Neuronal stem cell (in vitro differentiated cells): ENCODE results near the gene WBP4.
"Not testable (repeated sequence)": the region's sequence is repeated elsewhere in the genome, so short reads cannot be mapped to it uniquely, and the experiment has no call there.

ENCODE experiments used
- DNase-seq: peaks from one replicate; pipeline ENCODE4 v3.0.0-alpha.2; 2013; ENCODE audit warnings: low spot score
- H2AFZ ChIP-seq: one replicate; pipeline ENCODE4 v1.6.1; 2013; ENCODE audit warnings: mild to moderate bottlenecking, low read length, inconsistent platforms
- H2AK5ac ChIP-seq: 2 replicates; pipeline ENCODE4 v1.6.1; 2013; ENCODE audit warnings: low read depth, mild to moderate bottlenecking, inconsistent platforms, low read length, moderate library complexity, mixed read lengths
- H2BK120ac ChIP-seq: 2 replicates; pipeline ENCODE4 v1.6.1; 2013; ENCODE audit warnings: low read depth, mild to moderate bottlenecking, inconsistent platforms, low read length, moderate library complexity, mixed read lengths
- H2BK12ac ChIP-seq: one replicate; pipeline ENCODE4 v1.6.1; 2013; ENCODE audit warnings: low read length, inconsistent platforms
- H2BK15ac ChIP-seq: 2 replicates; pipeline ENCODE4 v1.6.1; 2013; ENCODE audit warnings: mild to moderate bottlenecking, low read length, inconsistent platforms, mixed read lengths
- H2BK5ac ChIP-seq: one replicate; pipeline ENCODE4 v1.6.1; 2013; ENCODE audit warnings: inconsistent platforms, mild to moderate bottlenecking, low read length, moderate library complexity
- H3K14ac ChIP-seq: one replicate; pipeline ENCODE4 v1.6.1; 2013; ENCODE audit warnings: low read length, inconsistent platforms
- H3K18ac ChIP-seq: 2 replicates; pipeline ENCODE4 v1.6.1; 2013; ENCODE audit warnings: low read length, inconsistent platforms
- H3K23ac ChIP-seq: 2 replicates; pipeline ENCODE4 v1.6.1; 2013; ENCODE audit warnings: low read depth, mild to moderate bottlenecking, mixed read lengths, low read length, inconsistent platforms; ENCODE audit not compliant: poor library complexity
- H3K27ac ChIP-seq: replicated peaks from 3 replicates; pipeline ENCODE4 v1.5.1; 2013; ENCODE audit warnings: low read length, inconsistent platforms
- H3K27me3 ChIP-seq, 3 experiments: 2 replicates each; pipeline ENCODE4 v1.6.1; 2013; ENCODE audit warnings: low read length in 3 of 3, mild to moderate bottlenecking in 2 of 3, inconsistent platforms in 1 of 3, low read depth in 1 of 3, mixed read lengths in 1 of 3, moderate library complexity in 1 of 3; ENCODE audit not compliant: control insufficient read depth in 3 of 3, insufficient read depth in 3 of 3
- H3K36me3 ChIP-seq, 2 donors: replicated peaks in 1 of 2; 2 replicates each; pipeline ENCODE4 v1.6.1; 2013; ENCODE audit warnings: low read length in 2 of 2; ENCODE audit not compliant: control insufficient read depth in 2 of 2, insufficient read depth in 2 of 2
- H3K4ac ChIP-seq: 2 replicates; pipeline ENCODE4 v1.6.1; 2013; ENCODE audit warnings: inconsistent platforms, mild to moderate bottlenecking, low read length, moderate library complexity
- H3K4me1 ChIP-seq, 2 donors: 1 replicate in 1 of 2; 2 replicates in 1 of 2; pipeline ENCODE4 v1.6.1; 2013; ENCODE audit warnings: low read length in 2 of 2, low read depth in 1 of 2; ENCODE audit not compliant: control insufficient read depth in 2 of 2, insufficient read depth in 1 of 2
- H3K4me2 ChIP-seq: one replicate; pipeline ENCODE4 v1.6.1; 2013; ENCODE audit warnings: mild to moderate bottlenecking, low read length, inconsistent platforms; ENCODE audit not compliant: insufficient read depth, poor library complexity, severe bottlenecking
- H3K4me3 ChIP-seq, 2 donors: 2 replicates each; pipeline ENCODE4 v1.5.1; 2013; ENCODE audit warnings: low read length in 2 of 2, mild to moderate bottlenecking in 2 of 2, inconsistent platforms in 1 of 2, moderate library complexity in 1 of 2
- H3K79me1 ChIP-seq: one replicate; pipeline ENCODE4 v1.6.1; 2013; ENCODE audit warnings: low read depth, mild to moderate bottlenecking, inconsistent platforms, low read length, moderate library complexity
- H3K9ac ChIP-seq: one replicate; pipeline ENCODE4 v1.6.1; 2013; ENCODE audit warnings: mild to moderate bottlenecking, low read depth, low read length, inconsistent platforms; ENCODE audit not compliant: poor library complexity
- H3K9me3 ChIP-seq, 2 donors: replicated peaks in 1 of 2; 2 replicates each; pipeline versions ENCODE3 to v1.6.1; 2013; ENCODE audit warnings: low read length in 2 of 2, mild to moderate bottlenecking in 2 of 2, inconsistent platforms in 1 of 2, low read depth in 1 of 2, mixed read lengths in 1 of 2, moderate library complexity in 1 of 2; ENCODE audit not compliant: control insufficient read depth in 2 of 2, insufficient read depth in 1 of 2
- H4K8ac ChIP-seq: one replicate; pipeline ENCODE4 v1.6.1; 2013; ENCODE audit warnings: low read depth, mild to moderate bottlenecking, inconsistent platforms, low read length, moderate library complexity
- H4K91ac ChIP-seq: one replicate; pipeline ENCODE4 v1.6.1; 2013; ENCODE audit warnings: low read length, low read depth, mild to moderate bottlenecking, inconsistent platforms; ENCODE audit not compliant: poor library complexity
- WGBS, 2 donors: extraction: QIAGEN DNeasy Blood & Tissue Kit; methylation state at CpG; one replicate each; pipeline ENCODE4 v1.1.7; 2013; ENCODE audit warnings: missing lambda C conversion rate in 2 of 2, mixed read lengths in 1 of 2; ENCODE audit not compliant: insufficient read length in 2 of 2, insufficient replicate concordance in 1 of 2; ENCODE audit errors: extremely low coverage in 2 of 2; 5-methylcytosine and 5-hydroxymethylcytosine counted together

WBP4 gene

DNA sequence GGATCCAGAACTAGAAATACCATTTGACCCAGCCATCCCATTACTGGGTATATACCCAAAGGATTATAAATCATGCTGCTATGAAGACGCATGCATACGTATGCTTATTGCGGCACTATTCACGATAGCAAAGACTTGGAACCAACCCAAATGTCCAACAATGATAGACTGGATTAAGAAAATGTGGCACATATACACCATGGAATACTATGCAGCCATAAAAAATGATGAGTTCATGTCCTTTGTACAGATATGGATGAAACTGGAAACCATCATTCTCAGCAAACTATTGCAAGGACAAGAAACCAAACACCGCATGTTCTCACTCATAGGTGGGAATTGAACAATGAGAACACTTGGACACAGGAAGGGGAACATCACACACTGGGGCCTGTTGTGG is 24.8 kb upstream of the WBP4 start:
- not testable (repeated sequence) for H2AK5ac ChIP-seq, H4K91ac ChIP-seq, H3K4me3 ChIP-seq, H3K18ac ChIP-seq, H3K23ac ChIP-seq, H3K14ac ChIP-seq, H4K8ac ChIP-seq, H3K4ac ChIP-seq, DNase-seq, H3K4me1 ChIP-seq, H3K36me3 ChIP-seq, H2BK5ac ChIP-seq, H3K27me3 ChIP-seq, H3K9ac ChIP-seq, H2BK15ac ChIP-seq, H3K4me2 ChIP-seq, H2BK12ac ChIP-seq, H2BK120ac ChIP-seq, H2AFZ ChIP-seq, H3K79me1 ChIP-seq, H3K9me3 ChIP-seq, H3K27ac ChIP-seq
- no CpG with 5 or more reads among the region's 5 CpGs for WGBS, 2 donors

DNA sequence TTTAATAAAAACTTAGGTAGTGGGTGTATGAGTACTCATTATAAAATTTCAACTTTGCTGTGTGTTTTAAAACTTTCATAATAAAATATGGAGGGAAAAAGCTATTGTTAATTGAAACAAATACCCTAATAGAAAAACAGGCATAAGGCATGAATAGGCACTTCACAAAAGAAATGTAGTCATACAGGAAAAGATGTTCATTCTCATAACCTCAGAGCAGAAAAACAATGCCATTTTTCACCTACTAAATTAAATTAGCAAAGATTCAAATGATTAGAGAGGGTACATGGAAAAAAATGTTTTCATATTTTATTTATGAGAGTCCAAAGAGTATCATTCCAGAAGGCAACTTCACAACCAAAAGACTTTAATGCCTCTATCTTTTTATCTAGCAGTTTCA is 21.6 kb upstream of the WBP4 start:
- Histone ChIP-seq H3K4me2 (no peak overlapping the region), H2BK5ac (no peak overlapping the region), H3K27me3 (no peaks in the 10 kb centered on the region), H3K4me3 (no peak overlapping the region), H2BK120ac (no peak overlapping the region), H3K36me3 (no peaks in the 10 kb centered on the region), H3K18ac (no peak overlapping the region), H3K23ac (no peak overlapping the region), H3K9ac (no peak overlapping the region), H2AK5ac (no peak overlapping the region), H2BK12ac (no peak overlapping the region), H2AFZ (no peak overlapping the region), H3K4me1 (no peaks in the 10 kb centered on the region), H3K14ac (no peak overlapping the region), H3K4ac (no peak overlapping the region), H3K9me3 (peaks cover 0 to 5% of the 10 kb centered on the region in 2 donors), H4K91ac (no peak overlapping the region), H4K8ac (no peak overlapping the region), H3K79me1 (no peaks in the 10 kb centered on the region), H3K27ac (no peak overlapping the region), H2BK15ac (no peak overlapping the region)
- DNase-seq, result no peak

DNA sequence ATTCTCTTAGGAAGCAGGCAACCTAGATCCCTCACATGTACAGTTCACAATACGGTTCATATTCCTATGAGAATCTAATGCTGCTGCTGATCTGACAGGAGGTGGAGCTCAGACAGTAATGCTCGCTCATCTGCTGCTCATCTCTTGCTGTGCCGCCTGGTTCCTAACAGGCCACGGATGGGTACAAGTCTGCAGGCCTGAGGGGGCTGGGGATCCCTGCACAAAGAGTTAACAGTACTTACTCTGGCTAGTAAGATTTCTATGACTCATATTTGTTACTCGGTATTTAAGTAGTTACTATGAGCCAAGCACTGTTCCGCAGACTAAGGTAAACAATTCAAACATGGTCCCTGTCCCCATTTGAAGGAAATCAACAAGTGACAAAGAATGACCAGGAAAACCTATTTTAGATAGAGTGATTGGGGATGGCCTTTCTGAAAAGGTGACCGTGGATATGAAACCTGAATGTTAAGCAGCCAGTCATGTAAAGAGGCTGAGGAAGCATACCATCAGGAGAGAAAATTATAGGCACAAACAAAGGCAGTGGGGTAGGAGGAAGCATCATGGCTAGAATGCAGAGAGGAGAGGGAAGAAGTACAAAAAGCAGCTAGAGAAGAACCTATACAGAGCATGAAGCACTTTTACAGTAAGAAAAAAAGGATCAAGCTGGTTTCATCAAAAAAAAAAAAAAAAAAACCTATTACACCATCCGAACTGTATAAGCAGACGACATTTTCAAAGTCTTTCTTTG is 20.6 kb upstream of the WBP4 start:
- Histone ChIP-seq H4K8ac (no peak overlapping the region), H2BK12ac (no peak overlapping the region)
- no CpG with 5 or more reads among the region's 9 CpGs for WGBS, 2 donors

DNA sequence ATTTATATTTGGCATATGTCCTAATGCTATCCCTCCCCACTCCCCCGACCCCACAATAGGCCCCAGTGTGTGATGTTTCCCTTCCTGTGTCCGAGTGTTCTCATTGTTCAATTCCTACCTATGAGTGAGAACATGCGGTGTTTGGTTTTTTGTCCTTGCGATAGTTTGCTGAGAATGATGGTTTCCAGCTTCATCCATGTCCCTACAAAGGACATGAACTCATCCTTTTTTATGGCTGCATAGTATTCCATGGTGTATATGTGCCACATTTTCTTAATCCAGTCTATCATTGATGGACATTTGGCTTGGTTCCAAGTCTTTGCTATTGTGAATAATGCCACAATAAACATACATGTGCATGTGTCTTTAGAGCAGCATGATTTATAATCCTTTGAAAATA is 18.9 kb upstream of the WBP4 start:
- H2BK15ac ChIP-seq, H3K27me3 ChIP-seq, H3K9ac ChIP-seq, H3K27ac ChIP-seq, H2BK12ac ChIP-seq, DNase-seq, H3K4ac ChIP-seq, H3K79me1 ChIP-seq, H3K4me1 ChIP-seq, H4K91ac ChIP-seq, H3K4me3 ChIP-seq, H3K36me3 ChIP-seq, H2BK5ac ChIP-seq, H3K23ac ChIP-seq, H3K4me2 ChIP-seq, H3K9me3 ChIP-seq, H2AFZ ChIP-seq, H3K14ac ChIP-seq, H3K18ac ChIP-seq, H2AK5ac ChIP-seq, H4K8ac ChIP-seq, H2BK120ac ChIP-seq: not testable (repeated sequence)
- no CpG with 5 or more reads among the region's 4 CpGs for WGBS, 2 donors

More for the DNA sequence above, 20.6 kb upstream of the WBP4 start:
- peaks cover 0 to 5% of the 10 kb centered on the region in 2 donors for H3K9me3 ChIP-seq
- no peak overlapping the region for H2BK120ac ChIP-seq
- no peak overlapping the region for H3K14ac ChIP-seq
- DNase-seq, result no peak
- H3K27ac ChIP-seq, result no peak overlapping the region
- no peaks in the 10 kb centered on the region for H3K79me1 ChIP-seq
- H3K4me3 ChIP-seq, result no peak overlapping the region
- H2BK5ac ChIP-seq, result no peak overlapping the region
- no peak overlapping the region for H3K23ac ChIP-seq
- H3K4ac ChIP-seq, result no peak overlapping the region
- H4K91ac ChIP-seq, result no peak overlapping the region
- H3K36me3 ChIP-seq, result no peaks in the 10 kb centered on the region
- H2AK5ac ChIP-seq, result no peak overlapping the region
- no peak overlapping the region for H3K4me2 ChIP-seq
- H3K4me1 ChIP-seq, result no peaks in the 10 kb centered on the region
- no peaks in the 10 kb centered on the region for H3K27me3 ChIP-seq
- H3K9ac ChIP-seq, result no peak overlapping the region
- H2BK15ac ChIP-seq, result no peak overlapping the region
- H3K18ac ChIP-seq, result no peak overlapping the region
- no peak overlapping the region for H2AFZ ChIP-seq
